Putamen (tissue), 1 donor: ENCODE measurements around the gene PRC1.

Source experiments
- DNase-seq: peaks from one replicate; pipeline ENCODE4 v3.0.0-alpha.2; 2016; ENCODE audit warnings: low spot score

The PRC1 gene

DNA sequence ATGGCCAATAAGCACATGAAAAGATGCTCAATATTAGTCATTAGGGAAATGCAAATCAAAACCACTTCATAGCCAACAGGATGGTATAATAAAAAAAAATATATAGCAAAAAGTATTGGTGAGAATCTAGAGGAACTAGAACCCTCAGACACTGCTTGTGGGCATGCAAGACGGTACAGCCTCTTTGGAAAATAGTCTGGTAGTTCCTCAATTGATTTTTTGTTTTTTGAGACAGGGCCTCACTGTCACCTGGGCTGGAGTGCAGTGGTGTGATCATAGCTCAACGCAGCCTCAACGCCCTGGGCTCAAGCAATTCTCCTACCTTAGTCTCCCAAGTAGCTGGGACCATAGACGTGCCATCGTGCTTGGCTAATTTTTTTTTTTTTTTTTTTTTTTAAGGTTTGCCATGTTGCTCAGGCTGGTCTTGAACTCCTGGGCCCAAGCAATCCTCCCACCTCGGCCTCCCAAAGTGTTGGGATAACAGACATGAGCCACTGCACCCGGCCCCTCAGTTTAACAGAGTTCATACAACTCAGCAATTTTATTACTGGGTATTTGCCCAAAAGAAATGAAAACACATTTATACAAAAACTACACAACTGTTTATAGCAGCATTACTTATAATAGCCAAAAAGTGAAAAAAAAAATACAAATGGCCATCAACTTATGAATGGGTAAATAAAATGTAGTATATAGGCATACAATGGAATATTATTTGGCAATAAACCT, 5.1 kb downstream of the PRC1 start:
- DNase-seq, result no peak

DNA sequence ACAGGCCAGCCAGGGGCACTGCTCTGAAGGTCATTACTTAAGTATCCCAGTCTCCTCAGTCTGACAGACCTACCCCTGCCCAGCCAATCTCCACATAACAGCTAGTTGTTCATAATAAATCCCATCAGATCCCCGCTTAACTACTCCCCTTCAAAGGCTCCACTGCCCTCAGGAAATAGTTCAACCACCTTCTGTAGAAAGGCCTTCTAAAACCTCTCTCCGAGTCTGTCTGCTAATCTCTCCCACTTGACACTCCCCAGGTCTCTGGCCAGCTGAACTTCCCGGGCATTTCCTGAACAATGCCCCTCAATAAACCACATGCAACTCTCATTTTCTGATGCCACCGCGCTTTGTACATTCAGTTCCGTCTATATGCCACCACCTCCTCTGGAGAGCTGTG, 6.0 kb downstream of the PRC1 start:
- DNase-seq, result no peak

DNA sequence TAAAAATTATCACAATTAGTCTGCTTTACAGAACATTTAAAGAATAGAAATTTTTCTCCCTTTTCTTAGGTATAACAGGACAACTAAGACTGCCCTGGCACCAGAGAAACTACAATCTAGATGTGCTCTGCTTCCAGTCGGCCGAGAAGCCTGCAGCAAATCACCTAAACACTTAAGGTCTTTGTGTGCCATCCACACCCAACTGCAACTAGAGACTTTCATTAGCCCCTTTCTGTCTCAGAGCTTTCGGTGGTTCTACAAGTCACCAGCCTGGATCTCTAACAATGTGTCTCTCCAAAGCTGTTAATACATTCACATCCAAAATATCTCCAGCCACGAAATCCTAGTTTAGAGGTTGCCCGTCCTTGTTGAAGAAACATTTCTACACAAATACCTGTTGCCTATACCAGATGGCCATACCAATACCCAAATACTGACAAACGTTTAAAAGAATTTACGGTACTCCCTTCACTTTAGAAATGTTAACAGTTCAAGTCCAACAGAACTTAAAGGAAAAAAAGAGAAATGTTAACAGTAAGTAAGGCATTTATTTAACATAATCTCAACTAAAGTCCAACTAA, 6.7 kb downstream of the PRC1 start:
- DNase-seq, result no peak

DNA sequence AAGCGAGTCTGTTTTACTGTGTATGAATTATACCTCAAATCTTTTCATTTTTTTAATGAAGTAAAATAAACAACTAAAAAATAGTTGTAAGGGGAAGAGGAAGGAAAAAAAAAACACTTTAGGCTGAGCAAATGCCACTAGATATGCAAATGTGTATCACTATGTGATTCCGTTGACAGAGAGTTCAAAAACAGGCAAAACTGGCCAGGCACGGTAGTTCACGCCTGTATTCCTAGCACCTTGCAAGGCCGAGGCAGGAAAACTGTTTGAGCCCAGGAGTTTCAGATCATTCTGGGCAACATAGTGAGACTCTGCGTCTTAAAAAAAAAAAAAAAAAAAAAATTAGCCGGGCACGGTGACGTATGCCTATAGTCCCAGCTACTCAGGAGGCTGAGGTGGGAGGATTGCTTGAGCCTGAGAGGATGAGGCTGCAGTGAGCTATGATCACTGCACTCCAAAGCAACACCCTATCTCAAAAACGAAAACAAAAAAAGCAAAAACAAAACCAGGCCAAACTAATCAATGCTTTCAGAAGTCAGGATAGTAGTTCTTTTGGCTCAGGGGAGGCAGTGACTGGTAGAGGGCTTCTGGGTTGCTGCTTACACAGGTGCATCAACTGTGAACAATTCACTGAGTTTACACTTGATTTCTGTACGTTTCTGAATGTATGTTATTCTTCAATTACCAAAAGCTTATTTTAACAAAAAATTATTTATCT, 7.4 kb downstream of the PRC1 start:
- DNase-seq, result no peak

DNA sequence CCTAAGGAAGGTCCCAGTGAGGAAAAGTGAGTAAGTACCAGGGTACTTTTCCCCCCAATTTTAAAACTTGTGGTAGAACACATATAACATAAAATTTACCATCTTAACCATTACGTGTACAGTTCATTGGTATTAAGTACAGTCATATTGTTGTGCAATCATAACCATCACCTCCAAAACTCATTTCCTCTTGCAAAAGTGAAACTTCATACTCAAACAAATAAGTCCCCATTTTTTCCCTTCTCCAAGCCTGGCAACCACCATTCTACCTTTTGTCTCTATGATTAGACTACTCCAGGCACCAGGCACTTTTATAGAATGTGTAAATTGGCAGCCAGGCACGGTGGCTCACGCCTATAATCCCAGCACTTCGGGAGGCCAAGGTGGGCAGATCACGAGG, 12.2 kb downstream of the PRC1 start:
- no peak for DNase-seq

DNA sequence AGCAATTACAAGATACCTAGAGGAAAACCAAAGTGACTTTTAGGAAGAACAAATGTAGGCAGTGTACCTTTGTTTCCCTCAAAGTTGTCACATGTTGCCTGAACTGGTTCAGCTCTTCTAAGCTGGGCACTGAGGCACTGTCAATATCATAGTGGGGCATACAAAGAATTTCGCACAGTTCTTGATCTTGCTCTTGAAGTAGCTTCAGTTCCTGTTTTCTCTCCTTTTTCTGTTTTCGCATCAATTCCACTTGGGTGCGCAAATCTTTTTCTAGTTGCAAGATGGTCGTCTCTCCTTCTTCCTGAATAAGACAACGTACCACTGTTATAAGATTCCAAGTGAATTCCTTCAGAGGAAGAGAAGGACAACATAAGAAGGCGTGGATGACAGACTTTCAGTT, 12.7 kb downstream of the PRC1 start:
- DNase-seq, result no peak

DNA sequence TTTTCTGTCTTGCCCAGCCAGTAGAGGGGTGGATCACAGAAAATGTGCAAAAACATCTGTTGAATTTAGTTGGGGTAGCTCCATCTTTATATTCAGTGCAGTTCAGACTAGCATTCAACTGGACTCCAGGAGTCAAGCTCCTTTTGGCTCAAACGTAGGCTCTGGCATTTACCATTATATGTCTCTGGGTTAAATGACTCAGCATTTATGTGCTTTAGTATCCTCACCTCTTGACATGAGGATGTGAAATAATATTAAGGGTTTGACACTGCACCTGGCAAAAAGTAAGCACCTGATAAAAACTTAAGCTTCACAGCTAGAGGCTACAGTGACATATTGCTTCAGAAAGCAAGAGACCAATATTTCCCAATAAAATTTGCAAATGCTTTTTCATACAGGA, 14.8 kb downstream of the PRC1 start:
- no peak for DNase-seq

DNA sequence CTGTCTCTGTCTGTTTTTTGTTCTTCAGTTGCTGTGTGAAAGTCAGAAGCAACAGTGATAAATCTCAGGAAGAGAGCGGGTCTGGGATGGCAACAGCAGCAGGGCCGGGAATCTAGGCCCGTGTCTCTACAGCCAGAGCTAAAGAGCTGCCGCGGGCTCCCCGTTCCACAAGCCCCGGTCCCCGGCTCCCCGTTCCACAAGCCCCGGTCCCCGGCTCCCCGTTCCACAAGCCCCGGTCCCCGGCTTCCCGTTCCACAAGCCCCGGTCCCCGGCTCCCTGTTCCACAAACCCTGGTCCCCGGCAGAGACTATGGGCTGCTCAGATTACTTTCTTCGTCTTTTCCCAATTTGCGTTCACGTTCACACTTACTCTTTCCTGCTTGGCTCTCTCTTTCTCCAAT, 20.1 kb downstream of the PRC1 start:
- no peak for DNase-seq

DNA sequence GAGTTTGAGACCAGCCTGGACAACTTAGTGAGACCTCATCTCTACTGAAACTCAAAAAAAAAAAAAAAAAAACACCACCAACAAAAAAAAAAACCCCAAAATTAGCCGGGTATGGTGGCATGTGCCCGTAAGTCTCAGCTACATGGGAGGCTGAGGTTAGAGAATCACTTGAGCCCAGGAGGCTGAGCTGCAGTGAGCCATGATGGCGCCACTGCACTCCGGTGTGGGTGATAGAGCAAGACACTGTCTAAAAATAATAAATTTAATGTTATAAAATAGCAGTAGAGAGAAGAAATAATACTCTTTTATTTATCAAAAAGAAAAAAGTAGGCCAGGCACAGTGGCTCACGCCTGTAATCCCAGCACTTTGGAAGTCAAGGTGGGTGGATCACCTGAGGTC, 22.2 kb downstream of the PRC1 start:
- no peak for DNase-seq

DNA sequence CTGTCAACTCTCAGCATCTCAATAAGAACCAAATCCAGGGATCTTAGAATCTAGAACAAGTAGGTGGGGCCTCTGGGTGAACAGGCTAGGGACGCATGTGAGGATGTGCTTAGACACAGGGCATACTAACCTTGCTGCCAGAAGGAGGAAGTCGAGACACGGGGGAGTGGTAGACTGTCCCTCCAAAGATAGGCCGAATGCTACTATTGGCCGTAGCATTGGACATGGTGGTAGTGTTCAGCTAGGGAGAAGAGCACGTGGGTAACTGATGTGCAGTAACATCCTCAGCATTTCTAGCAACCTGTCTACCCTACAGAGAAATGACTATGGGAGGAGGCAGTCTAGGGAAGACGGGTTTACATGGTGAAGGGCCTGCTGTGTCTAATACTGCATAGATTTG, 24.1 kb downstream of the PRC1 start:
- no peak for DNase-seq

DNA sequence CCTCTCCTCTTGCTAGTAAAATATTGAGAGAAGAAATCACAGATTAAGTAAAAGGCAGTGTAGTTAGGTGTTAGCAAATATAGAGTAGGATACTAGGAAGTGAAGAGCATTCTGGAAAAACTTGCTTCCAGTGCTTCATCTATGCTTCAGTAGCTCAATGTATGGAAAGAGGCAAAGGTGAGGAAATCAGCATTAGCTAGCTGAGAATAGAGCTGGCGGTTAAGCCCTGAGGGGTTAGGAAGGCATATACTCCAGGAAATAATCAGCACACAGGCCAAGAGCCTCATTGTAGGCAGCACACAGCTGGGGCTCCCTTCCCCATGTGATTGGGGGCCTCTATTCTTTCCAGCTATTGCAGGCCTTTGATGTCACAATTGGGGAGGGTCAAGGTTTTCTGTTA, 25.9 kb downstream of the PRC1 start:
- no peak for DNase-seq

DNA sequence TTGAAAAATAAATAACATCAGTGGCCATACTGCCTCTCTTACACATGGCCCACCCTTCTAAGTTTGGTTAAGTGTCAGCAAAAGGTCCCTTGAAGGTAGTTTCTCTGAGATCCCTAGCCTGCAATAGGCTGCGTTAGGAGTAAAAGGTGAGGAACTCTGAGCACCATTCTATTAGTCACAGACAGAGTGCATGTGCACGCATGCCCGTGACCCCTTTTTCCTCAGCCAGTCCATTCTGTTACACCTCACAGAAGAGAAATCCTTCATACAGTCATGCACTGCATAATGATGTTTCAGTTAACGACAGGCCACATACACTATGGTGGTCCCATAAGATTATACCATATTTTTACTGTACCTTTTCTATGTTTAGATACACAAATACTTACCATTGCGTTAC, 27.1 kb downstream of the PRC1 start:
- no peak for DNase-seq

DNA sequence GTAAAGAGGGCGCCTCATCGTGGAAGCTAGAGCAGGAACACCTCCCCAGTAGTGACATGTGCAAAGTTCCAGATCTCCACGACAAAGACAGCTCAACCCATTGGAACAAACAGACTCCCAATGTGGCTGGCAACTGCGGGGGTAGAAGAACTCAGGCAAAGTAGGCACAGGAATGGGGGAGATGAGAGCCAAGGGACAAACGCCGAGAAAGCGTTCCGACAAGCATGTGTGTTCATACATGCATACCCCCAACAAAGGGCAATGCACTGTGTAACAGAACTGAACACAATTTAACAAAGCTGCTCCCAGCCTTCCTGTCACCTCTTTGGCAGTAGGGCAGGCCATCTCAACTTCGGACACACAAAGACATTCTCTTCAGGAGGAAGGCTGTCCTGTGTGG, 28.1 kb downstream of the PRC1 start:
- DNase-seq, result no peak

DNA sequence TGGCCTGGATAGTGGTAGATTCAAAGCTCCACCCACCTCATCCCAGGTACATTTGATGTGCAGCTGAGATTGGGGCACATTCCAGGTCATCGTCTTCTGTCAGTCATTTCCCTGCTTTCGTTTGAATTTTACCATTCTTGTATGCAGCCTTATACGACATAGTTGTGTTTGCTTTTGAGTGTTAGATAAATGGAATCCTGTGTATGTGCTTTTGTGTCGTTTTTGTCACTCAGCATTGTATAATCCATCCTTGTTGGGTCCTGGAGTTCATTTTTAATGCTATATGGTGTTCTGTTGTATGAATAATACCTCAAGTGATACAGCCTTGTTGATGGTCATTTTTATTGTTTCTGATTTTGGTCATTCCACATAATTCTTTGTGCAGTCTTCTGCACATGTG, 32.3 kb downstream of the PRC1 start:
- DNase-seq, result no peak

DNA sequence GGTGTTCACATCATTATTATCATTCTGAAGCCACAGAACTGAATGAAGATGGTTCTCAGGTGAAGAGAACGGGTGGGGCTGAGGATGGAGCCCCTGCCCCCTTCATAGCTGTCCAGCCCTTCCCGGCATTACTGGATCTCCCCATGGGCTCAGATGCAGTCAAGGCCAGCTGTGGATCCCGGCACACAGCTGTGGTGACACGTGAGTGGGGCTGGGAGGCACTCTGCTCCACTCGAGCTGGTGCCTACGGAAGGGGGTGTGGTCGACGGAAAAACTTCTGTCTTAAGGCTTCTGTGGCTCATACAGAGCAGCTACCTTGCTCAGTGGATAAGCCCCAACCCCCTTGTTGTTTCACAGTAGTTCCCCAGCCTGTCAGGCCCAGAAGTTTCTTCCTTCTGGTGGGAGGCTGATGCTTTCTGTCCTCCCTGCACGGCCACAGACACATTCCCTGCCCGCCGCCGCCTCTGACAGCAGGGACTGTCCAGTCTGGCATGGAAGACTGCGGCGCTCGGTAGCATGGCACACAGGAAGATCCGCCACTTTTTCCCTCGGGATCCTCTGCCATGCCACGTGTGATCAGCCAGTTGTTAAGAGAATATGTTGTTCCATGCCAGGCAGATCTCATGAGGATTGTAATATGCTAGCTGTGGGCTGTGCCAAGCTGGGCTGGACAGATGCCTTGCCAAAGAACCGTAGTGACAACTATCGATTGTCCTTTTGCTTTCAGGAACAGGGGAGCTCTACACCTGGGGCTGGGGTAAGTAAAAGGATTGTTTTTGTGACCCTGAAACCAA, 33.8 kb downstream of the PRC1 start:
- DNase-seq, result no peak

DNA sequence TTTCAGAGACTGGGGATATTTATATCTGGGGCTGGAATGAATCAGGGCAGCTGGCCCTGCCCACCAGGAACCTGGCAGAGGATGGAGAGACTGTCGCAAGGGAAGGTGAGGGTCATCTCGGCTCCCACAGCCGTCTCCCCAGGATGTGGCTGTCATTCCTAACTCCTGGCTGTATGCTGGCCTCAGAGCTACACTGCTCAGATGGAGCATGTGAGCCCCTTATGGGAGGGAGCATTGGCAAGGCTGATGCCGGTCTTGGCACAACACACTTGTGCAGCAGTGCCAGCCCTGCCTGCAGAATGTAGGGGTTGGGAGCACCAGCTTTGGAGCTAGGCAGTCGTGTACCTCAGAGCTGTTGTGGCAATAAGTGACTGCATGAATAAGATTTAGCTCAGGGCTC, 34.4 kb downstream of the PRC1 start:
- DNase-seq, result peak; percentile 56

DNA sequence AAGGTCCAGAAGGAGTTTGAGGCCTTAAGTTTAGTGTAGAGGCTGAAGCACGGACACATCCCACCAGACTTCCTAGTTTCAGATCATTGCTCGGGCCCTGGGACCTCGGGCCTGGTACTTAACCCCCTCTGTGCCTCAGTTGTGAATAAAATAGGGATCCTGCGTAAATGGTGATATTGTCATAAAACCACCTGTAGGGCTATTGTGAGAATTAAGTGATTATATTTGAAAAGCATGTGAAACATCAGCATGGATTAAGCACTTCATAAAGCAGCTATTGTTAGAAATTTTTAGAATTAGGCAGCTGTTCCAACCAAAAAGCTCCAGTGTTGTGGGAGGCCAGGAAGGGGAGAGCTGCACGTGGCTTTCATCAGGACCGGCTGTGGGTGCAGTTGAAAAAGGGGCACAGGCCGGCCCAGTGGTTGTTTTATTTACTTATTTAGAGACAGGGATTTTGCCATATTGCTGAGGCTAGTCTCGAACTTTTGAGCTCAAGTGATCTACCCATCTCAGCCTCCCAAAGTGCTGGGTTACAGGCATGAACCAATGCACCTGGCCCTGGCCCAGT, 35.2 kb downstream of the PRC1 start:
- DNase-seq, result no peak

DNA sequence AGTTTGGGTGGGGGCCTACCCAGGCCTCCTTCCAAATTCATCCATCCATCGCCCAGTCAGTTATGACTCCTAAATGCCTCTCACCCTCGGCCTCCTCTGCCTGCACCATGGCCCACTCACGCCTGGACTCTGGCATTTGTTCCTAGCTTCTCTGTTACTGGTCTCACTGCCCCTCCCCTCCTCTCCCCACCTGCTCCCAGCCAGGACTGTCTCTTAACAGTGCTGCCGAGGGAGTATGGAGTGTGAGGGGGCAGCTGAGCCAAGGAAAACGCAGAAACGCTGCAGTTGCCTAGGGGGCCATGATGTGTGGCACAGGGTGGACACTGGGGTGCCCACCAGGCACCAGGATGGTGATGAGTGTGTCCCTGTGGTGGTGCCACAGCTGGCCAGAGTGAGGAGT, 36.5 kb downstream of the PRC1 start:
- DNase-seq, result no peak

DNA sequence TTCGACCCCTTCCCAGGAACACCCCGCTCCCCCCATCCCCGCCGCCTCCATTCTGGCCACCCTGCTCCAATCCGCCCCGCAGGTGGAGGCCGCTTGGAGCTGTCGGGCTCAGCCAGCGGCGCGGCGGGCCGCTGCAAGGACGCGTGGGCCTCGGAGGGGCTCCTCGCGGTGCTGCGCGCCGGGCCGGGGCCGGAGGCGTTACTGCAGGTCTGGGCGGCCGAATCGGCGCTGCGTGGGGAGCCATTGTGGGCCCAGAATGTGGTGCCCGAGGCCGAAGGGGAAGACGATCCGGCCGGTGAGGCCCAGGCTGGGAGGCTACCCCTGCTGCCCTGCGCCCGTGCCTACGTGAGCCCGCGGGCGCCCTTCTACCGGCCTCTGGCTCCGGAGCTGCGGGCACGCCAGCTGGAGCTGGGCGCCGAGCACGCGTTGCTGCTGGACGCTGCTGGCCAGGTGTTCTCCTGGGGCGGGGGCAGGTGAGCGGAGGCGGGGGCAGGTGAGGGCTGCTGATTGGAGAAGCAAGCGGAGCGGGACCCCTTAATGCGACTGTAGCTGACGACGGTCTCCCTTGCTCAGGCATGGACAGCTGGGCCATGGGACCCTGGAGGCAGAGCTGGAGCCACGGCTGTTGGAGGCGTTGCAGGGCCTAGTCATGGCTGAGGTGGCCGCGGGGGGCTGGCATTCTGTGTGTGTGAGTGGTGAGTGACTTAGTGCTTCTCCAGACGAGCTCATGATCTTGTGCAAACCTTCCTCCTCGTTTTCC, 37.1 kb downstream of the PRC1 start:
- no peak for DNase-seq

DNA sequence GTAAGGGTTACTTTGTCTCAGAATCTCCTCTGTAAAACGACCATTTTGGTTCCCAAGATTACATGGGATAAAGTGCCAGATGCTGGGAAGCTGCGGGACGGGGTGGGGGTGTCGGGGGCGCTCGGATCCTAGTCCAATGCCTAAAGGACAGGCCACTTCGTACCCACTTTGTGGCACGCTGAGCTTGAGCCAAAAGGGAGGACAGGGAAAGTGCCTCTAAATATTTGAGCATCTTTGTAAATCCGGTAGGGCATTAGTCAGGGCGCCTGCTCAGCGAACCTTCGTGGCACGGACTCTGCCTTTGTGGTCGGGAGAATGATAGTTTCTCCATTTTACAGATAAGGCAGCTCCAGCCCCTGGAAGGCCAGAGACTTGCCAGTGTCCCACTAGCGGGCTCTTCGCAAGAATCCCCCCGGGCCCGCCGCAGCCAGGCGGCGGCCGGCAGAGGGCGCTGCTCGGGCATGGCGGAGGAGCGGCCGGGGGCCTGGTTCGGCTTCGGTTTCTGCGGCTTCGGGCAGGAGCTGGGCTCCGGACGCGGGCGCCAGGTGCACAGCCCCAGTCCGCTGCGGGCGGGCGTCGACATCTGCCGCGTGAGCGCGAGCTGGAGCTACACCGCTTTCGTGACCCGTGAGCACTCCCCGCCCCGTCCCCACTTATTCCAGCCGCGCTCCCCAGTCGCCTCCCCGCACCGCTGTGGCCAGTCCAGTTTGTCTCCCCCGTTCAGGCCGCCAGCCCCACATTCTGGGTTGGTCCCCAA, 37.9 kb downstream of the PRC1 start:
- DNase-seq, result peak; percentile 53
